OCI-LY3 (cell line): ENCODE data around the gene VAV2.
"Not testable (repeated sequence)": the region's sequence is repeated elsewhere in the genome, so short reads cannot be mapped to it uniquely, and the experiment has no call there.

Source experiments
- H2AFZ ChIP-seq: fragments of 200-600, 300-600 bp; shearing (Covaris generic); 2 replicates; pipeline ENCODE4 v1.6.0; 2014; ENCODE audit warnings: antibody characterized with exemption, low read depth, low read length
- H3K27ac ChIP-seq: fragments of 200-600, 300-600 bp; sonication (generic); 2 replicates; pipeline ENCODE4 v1.5.1; 2014; ENCODE audit warnings: mild to moderate bottlenecking, low read length, moderate library complexity, mixed read lengths
- H3K27me3 ChIP-seq: fragments of 200-600, 300-600 bp; sonication (generic); 2 replicates; pipeline ENCODE4 v1.6.1; 2014; ENCODE audit warnings: low read depth, low read length, mixed read lengths
- H3K36me3 ChIP-seq: fragments of 200-600, 300-600 bp; sonication (generic); replicated peaks from 2 replicates; pipeline ENCODE3; 2014; ENCODE audit warnings: low read depth, low read length, mixed read lengths
- H3K4me1 ChIP-seq: fragments of 300-600, 200-600 bp; sonication (generic); 2 replicates; pipeline ENCODE4 v1.6.1; 2014; ENCODE audit warnings: low read length, mixed read lengths
- H3K4me2 ChIP-seq: fragments of 200-600, 300-600 bp; sonication (generic); 2 replicates; pipeline ENCODE4 v1.6.1; 2014; ENCODE audit warnings: low read length, mixed read lengths
- H3K4me3 ChIP-seq: fragments of 300-600, 200-600 bp; sonication (generic); 2 replicates; pipeline ENCODE4 v1.5.1; 2014; ENCODE audit warnings: antibody characterized with exemption, mild to moderate bottlenecking, low read length, moderate library complexity
- H3K79me2 ChIP-seq: fragments of 300-600, 200-600 bp; shearing (Covaris generic); 2 replicates; pipeline ENCODE4 v1.6.1; 2014; ENCODE audit warnings: mild to moderate bottlenecking, low read length, mixed read lengths
- H3K9ac ChIP-seq: fragments of 300-600, 200-600 bp; shearing (Covaris generic); 2 replicates; pipeline ENCODE4 v1.6.0; 2014; ENCODE audit warnings: mild to moderate bottlenecking, low read length, moderate library complexity
- H3K9me3 ChIP-seq: fragments of 200-600, 300-600 bp; shearing (Covaris generic); 2 replicates; pipeline ENCODE4 v1.6.1; 2014; ENCODE audit warnings: low read length, mixed read lengths; ENCODE audit not compliant: insufficient read depth
- H4K20me1 ChIP-seq: fragments of 200-600, 300-600 bp; sonication (generic); 2 replicates; pipeline ENCODE4 v1.6.1; 2016; ENCODE audit warnings: low read length, mixed read lengths; ENCODE audit not compliant: insufficient read depth
- EZH2phosphoT487 ChIP-seq: fragments of 200-600 bp; shearing (Covaris generic); IDR thresholded peaks from 2 replicates; pipeline ENCODE4 v1.6.1; 2018; ENCODE audit warnings: antibody characterized with exemption, mixed run types, low read depth
- TF ChIP-seq, protein P1 (sequence below): fragments of 200-600, 300-600 bp; sonication (generic); IDR thresholded peaks from 2 replicates; pipeline ENCODE4 v1.5.1; 2014; ENCODE audit warnings: antibody characterized with exemption, low read length, low read depth

The VAV2 gene

DNA sequence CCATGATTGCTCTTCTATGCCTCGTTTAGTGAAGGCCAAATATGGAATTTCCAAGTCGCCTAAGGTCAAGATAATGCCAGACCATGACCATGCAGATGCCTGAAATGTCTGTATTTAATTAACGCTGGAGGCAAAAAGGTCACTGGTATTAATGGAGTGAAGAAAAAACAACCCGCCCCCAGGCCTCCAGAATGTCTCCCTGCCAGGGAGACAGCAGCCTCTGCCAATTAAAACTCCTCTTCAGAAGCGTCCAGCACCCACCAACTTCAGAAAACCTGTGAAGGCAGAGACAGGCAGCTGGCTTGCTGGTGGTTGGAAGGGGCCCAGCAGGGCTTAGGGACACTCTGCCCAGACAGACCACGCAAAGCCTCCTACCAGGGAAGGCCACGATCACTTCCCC is 94.4 kb downstream of the VAV2 start:
- Histone ChIP-seq H3K4me1 (peaks cover 20% of the 10 kb centered on the region), H3K4me2 (no peak overlapping the region), H4K20me1 (peaks cover 42% of the 10 kb centered on the region), H3K9me3 (no peaks in the 10 kb centered on the region), H3K27ac (no peak overlapping the region), H3K9ac (no peak overlapping the region), H3K27me3 (no peaks in the 10 kb centered on the region), H3K36me3 (no peaks in the 10 kb centered on the region), H2AFZ (no peak overlapping the region), H3K79me2 (peaks cover 71% of the 10 kb centered on the region), H3K4me3 (no peak overlapping the region)
- TF ChIP-seq EZH2phosphoT487 = no peak
- TF ChIP-seq, protein P1, sequence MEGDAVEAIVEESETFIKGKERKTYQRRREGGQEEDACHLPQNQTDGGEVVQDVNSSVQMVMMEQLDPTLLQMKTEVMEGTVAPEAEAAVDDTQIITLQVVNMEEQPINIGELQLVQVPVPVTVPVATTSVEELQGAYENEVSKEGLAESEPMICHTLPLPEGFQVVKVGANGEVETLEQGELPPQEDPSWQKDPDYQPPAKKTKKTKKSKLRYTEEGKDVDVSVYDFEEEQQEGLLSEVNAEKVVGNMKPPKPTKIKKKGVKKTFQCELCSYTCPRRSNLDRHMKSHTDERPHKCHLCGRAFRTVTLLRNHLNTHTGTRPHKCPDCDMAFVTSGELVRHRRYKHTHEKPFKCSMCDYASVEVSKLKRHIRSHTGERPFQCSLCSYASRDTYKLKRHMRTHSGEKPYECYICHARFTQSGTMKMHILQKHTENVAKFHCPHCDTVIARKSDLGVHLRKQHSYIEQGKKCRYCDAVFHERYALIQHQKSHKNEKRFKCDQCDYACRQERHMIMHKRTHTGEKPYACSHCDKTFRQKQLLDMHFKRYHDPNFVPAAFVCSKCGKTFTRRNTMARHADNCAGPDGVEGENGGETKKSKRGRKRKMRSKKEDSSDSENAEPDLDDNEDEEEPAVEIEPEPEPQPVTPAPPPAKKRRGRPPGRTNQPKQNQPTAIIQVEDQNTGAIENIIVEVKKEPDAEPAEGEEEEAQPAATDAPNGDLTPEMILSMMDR = no peak

DNA sequence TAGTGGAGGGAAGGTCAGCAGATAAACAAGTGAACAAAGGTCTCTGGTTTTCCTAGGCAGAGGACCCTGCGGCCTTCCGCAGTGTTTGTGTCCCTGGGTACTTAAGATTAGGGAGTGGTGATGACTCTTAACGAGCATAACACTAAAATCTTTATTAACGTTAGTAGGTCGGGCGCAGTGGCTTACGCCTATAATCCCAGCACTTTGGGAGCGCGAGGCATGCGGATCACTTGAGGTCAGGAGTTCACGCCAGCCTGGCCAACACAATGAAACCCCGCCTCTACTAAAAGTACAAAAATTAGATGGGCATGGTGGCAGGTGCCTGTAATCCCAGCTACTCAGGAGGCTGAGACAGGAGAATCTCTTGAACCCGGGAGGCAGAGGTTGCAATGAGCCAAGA is 96.1 kb downstream of the VAV2 start:
- Histone ChIP-seq H4K20me1 (peaks cover 28% of the 10 kb centered on the region), H3K79me2 (peaks cover 54% of the 10 kb centered on the region)
- H3K27me3 ChIP-seq, H3K4me2 ChIP-seq, H3K4me3 ChIP-seq, H3K9ac ChIP-seq, H3K36me3 ChIP-seq, H3K9me3 ChIP-seq, H3K4me1 ChIP-seq, H2AFZ ChIP-seq, H3K27ac ChIP-seq: not testable (repeated sequence)

DNA sequence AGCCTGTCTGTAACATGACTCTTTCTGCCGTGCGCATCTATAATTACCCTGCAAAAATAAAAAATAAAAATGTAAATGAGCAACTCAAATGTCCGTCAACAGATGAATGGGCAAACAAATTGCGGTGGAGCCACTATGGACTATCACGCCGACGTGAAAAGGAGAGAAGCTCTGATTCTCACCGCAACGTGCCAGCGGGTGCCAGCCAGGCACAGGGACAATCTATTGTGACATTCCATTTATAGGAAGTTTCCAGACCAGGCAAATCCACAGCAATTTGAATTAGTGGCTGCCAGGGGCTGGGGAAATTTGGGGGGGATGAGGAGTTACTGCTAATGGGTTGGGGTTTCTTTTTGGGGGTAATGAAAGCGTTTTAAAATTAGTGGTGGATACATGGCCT is 96.8 kb downstream of the VAV2 start:
- Histone ChIP-seq H3K27ac (no peak overlapping the region), H3K79me2 (peaks cover 56% of the 10 kb centered on the region), H3K4me1 (peaks cover 4% of the 10 kb centered on the region), H3K9me3 (no peaks in the 10 kb centered on the region), H3K9ac (no peak overlapping the region), H3K4me2 (no peak overlapping the region), H3K36me3 (peaks cover 3% of the 10 kb centered on the region), H2AFZ (no peak overlapping the region), H3K27me3 (no peaks in the 10 kb centered on the region), H3K4me3 (no peak overlapping the region), H4K20me1 (peaks cover 31% of the 10 kb centered on the region)
- TF ChIP-seq, protein P1 = no peak
- TF ChIP-seq EZH2phosphoT487 = no peak

DNA sequence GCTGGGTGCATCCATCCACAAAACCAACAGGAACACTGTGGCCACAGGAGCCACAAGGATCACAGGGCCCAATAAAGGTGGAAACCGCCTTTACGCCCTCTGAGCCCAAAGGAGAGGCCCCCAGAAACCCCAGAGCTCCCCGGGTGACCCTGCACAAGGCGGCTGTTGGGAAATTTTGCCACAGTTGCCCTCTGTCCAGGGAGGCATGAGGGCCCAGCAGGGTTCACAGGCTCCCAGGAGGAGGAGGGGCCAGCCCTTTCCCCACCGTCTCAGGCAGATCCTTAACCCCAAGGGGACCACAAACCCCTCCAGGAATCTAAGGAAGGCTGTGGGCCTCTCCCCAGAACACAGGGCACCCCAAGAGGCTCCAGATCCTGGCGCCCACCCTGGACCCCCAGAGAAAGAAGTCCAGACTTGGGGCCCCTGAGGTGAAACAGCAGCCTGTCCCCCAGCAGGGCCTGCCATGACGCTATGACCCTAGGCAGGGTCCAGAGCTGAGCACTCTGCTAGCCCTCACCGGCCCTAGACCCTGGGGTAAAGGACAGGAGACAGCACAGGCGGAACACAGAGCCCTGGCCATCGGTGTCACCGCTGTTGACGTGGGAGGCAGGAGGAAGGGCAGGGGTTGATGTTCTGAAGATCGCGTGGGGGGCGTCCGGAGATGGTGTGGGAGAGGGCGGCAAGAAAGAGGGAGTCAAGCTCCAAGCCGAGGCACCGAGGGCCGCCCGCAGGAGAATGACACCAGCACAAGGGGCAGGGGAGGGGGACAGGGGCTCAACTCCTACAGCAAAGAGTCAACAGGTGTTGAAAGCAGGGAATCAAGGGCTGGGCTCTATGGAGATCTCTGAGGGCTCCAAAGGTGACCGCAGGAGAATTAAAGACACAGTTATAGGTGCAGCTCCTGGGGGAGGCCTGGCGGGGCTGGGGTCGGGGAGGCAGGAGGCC is 97.5 kb downstream of the VAV2 start:
- TF ChIP-seq EZH2phosphoT487 = no peak
- TF ChIP-seq, protein P1 = no peak
- Histone ChIP-seq H3K9ac (no peak overlapping the region), H2AFZ (no peak overlapping the region), H3K9me3 (no peaks in the 10 kb centered on the region), H3K4me1 (no peaks in the 10 kb centered on the region), H3K4me3 (no peak overlapping the region), H3K36me3 (peaks cover 5% of the 10 kb centered on the region), H3K27me3 (no peaks in the 10 kb centered on the region), H3K27ac (no peak overlapping the region), H3K4me2 (no peak overlapping the region), H3K79me2 (peaks cover 57% of the 10 kb centered on the region), H4K20me1 (peaks cover 33% of the 10 kb centered on the region)
